HepG2 (cell line): Measurements from ENCODE around the gene AMBRA1. TPM values are rescaled to one million over a fixed set of nuclear protein-coding genes. Genes with fewer than 3 reads are reported as not detected.
A peak's percentile ranks its signal among the peaks of the same experiment; 100 is the strongest.

Experiments
- FOXA3 ChIP-seq: IDR thresholded peaks from 2 replicates; pipeline ENCODE4 v1.6.1; 2016; ENCODE audit warnings: missing genetic modification reagents, missing compliant biosample characterization
- HNRNPK ChIP-seq: fragments of 200-400 bp; formaldehyde crosslinking; IDR thresholded peaks from 2 replicates; pipeline ENCODE4 v1.6.1; 2018; ENCODE audit warnings: low read length, low read depth, moderate library complexity, mild to moderate bottlenecking; ENCODE audit not compliant: poor library complexity, severe bottlenecking
- IKZF4 ChIP-seq: sonication (generic); formaldehyde crosslinking; IDR thresholded peaks from 2 replicates; pipeline ENCODE4 v1.5.1; 2020; ENCODE audit warnings: borderline replicate concordance, mild to moderate bottlenecking, low read depth, missing genetic modification reagents; ENCODE audit errors: not compliant biosample characterization
- MAZ ChIP-seq, 2 experiments: sonication (generic) in 1 of 2; formaldehyde crosslinking in 1 of 2; IDR thresholded peaks; 2 replicates each; pipeline versions ENCODE4 v1.5.0 to v1.6.1; 2012 to 2020; ENCODE audit warnings: low read depth in 2 of 2, mild to moderate bottlenecking in 2 of 2, borderline replicate concordance in 1 of 2, improper control_type of control experiment in 1 of 2, low read length in 1 of 2, missing genetic modification reagents in 1 of 2, moderate library complexity in 1 of 2
- PHF5A ChIP-seq: IDR thresholded peaks from one replicate; pipeline ENCODE4 v1.6.1; 2018; ENCODE audit warnings: low read depth, missing genetic modification reagents; ENCODE audit not compliant: unreplicated experiment
- RBM22 ChIP-seq: fragments of 200-400 bp; formaldehyde crosslinking; optimal IDR thresholded peaks from 2 replicates; pipeline ENCODE3; 2017; ENCODE audit warnings: mild to moderate bottlenecking, low read length, moderate library complexity
- SNAI1 ChIP-seq: sonication (generic); formaldehyde crosslinking; IDR thresholded peaks from 2 replicates; pipeline ENCODE4 v1.5.0; 2020; ENCODE audit warnings: mild to moderate bottlenecking, missing genetic modification reagents, borderline replicate concordance
- STAG1 ChIP-seq: sonication (generic); formaldehyde crosslinking; IDR thresholded peaks from 2 replicates; pipeline ENCODE4 v1.4.0; 2020; ENCODE audit warnings: missing genetic modification reagents
- TBX3 ChIP-seq: fragments of 450-650 bp; IDR thresholded peaks from 2 replicates; pipeline ENCODE4 v1.6.1; 2017; ENCODE audit warnings: antibody characterized with exemption, mild to moderate bottlenecking, inconsistent platforms, borderline replicate concordance
- ZFP36 ChIP-seq: fragments of 150-350 bp; IDR thresholded peaks from 2 replicates; pipeline ENCODE4 v1.6.1; 2018; ENCODE audit warnings: borderline replicate concordance, low read length, low read depth; ENCODE audit not compliant: partially characterized antibody
- ZFYVE20 ChIP-seq: sonication (generic); formaldehyde crosslinking; IDR thresholded peaks from 2 replicates; pipeline ENCODE4 v1.8.0; 2023; ENCODE audit warnings: low read depth, mild to moderate bottlenecking, moderate library complexity, missing genetic modification reagents, borderline replicate concordance
- ZNF501 ChIP-seq: sonication (generic); formaldehyde crosslinking; IDR thresholded peaks from 2 replicates; pipeline ENCODE4 v1.5.1; 2020; ENCODE audit warnings: mild to moderate bottlenecking, moderate library complexity, missing genetic modification reagents
- ZNF547 ChIP-seq: sonication (generic); formaldehyde crosslinking; IDR thresholded peaks from 2 replicates; pipeline ENCODE4 v1.5.1; 2020; ENCODE audit warnings: mild to moderate bottlenecking, missing genetic modification reagents
- ZNF761 ChIP-seq: sonication (generic); formaldehyde crosslinking; conservative IDR thresholded peaks from 2 replicates; pipeline ENCODE4 v1.4.0; 2020; ENCODE audit warnings: mild to moderate bottlenecking, missing genetic modification reagents
- polyA plus RNA-seq, 8 experiments: library from polyadenylated mRNA; depleted of rRNA in 3 of 8; stranded (reverse) in 7 of 8; unstranded in 1 of 8; fragments of >200 nt; fragmentation: Illumina TruSeq in 4 of 8; extraction: Trizol in 4 of 8; gene quantifications; 2 replicates each; pipeline versions ENCODE4 v1.2.1 to v1.2.3, GENCODE V29; 2011 to 2016; ENCODE audit warnings: low read depth in 4 of 8, missing spikeins in 1 of 8, mixed read lengths in 1 of 8; ENCODE audit not compliant: insufficient read depth in 1 of 8
- total RNA-seq, 5 experiments: library from RNA; depleted of rRNA; stranded (reverse); fragments of >200 nt; fragmentation: Illumina TruSeq; extraction: Trizol; gene quantifications; 2 replicates each; pipeline ENCODE4 v1.2.3, GENCODE V29; 2016; ENCODE audit warnings: low read depth in 1 of 5
- TF ChIP-seq, protein P1 (sequence below): sonication (generic); formaldehyde crosslinking; conservative IDR thresholded peaks from 2 replicates; pipeline ENCODE4 v1.8.0; 2022; ENCODE audit warnings: low read depth, missing genetic modification reagents
- TF ChIP-seq, protein P2 (sequence below): sonication (generic); formaldehyde crosslinking; IDR thresholded peaks from 2 replicates; pipeline ENCODE4 v1.4.0; 2020; ENCODE audit warnings: low read depth, mild to moderate bottlenecking, missing genetic modification reagents
- TF ChIP-seq, protein P3 (sequence below): IDR thresholded peaks from 2 replicates; pipeline ENCODE4 v1.6.1; 2016; ENCODE audit warnings: missing compliant biosample characterization, missing genetic modification reagents, borderline replicate concordance
- TF ChIP-seq, protein P4 (sequence below): IDR thresholded peaks from 2 replicates; pipeline ENCODE4 v1.6.1; 2018; ENCODE audit warnings: missing genetic modification reagents, mild to moderate bottlenecking, missing compliant biosample characterization
- TF ChIP-seq, protein P5 (sequence below): sonication (generic); formaldehyde crosslinking; IDR thresholded peaks from 2 replicates; pipeline ENCODE4 v1.4.0; 2020; ENCODE audit warnings: mild to moderate bottlenecking, missing genetic modification reagents
- TF ChIP-seq, protein P6 (sequence below), 2 experiments: sonication (generic) in 1 of 2; formaldehyde crosslinking in 1 of 2; IDR thresholded peaks; 2 replicates each; pipeline versions ENCODE4 v1.4.0 to v1.6.1; 2018 to 2020; ENCODE audit warnings: missing genetic modification reagents in 2 of 2, borderline replicate concordance in 1 of 2, low read depth in 1 of 2, mild to moderate bottlenecking in 1 of 2, missing biosample characterization in 1 of 2

Gene AMBRA1
- total and polyA plus RNA-seq, 2 of the 13 experiments (the other 11 are each of a cell fraction or from before 2014, with no cell fraction given), result 15.7 to 26.0 TPM

DNA sequence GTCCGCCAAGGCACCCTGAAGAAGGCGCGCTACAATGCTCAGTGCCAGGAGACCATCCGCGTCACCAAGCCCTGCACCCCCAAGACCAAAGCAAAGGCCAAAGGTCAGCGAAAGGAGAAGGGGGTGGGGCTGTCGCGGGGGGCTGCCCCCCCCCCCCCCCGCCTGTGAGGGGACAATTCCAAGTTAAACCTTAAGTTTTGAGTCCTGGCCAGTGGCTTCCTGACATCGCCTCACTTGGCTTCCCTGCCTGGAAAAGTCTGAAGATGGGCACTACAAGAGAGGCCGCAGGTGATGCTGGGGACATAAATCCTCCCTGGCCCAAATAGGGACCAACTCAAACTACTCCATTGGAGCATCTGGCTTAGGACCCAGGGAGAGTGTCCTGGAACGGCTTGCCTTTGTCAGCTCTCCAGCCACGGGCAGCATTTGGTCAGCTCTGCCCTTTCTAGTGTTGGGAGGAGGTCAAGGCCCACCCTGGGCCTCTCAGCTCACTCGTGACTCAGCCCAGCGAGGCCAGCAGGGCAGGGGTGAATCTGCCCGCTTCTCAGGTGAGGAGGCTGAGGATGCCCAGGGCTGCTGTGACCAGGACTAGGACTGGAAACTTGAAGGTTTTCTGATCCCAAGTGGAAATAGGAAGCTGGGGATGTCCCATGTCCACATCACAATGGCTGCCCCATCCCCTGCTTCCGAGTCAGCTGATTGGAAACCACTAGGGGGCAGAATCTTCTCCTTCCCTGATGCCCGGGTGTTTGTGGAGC is 211.0 kb downstream of the AMBRA1 start (continued):
- TF ChIP-seq, protein P1, sequence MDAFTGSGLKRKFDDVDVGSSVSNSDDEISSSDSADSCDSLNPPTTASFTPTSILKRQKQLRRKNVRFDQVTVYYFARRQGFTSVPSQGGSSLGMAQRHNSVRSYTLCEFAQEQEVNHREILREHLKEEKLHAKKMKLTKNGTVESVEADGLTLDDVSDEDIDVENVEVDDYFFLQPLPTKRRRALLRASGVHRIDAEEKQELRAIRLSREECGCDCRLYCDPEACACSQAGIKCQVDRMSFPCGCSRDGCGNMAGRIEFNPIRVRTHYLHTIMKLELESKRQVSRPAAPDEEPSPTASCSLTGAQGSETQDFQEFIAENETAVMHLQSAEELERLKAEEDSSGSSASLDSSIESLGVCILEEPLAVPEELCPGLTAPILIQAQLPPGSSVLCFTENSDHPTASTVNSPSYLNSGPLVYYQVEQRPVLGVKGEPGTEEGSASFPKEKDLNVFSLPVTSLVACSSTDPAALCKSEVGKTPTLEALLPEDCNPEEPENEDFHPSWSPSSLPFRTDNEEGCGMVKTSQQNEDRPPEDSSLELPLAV (CRISPR knock-in tag), result no peak
- TF ChIP-seq, protein P2, sequence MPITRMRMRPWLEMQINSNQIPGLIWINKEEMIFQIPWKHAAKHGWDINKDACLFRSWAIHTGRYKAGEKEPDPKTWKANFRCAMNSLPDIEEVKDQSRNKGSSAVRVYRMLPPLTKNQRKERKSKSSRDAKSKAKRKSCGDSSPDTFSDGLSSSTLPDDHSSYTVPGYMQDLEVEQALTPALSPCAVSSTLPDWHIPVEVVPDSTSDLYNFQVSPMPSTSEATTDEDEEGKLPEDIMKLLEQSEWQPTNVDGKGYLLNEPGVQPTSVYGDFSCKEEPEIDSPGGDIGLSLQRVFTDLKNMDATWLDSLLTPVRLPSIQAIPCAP (CRISPR knock-in tag), result no peak
- TF ChIP-seq IKZF4 (CRISPR knock-in tag) (no peak), HNRNPK (no peak), ZNF547 (no peak), FOXA3 (CRISPR knock-in tag) (0 out of 2 replicates have a peak, but pooled peaks have one; percentile 16), RBM22 (no peak), PHF5A (CRISPR knock-in tag) (no peak), ZFYVE20 (no peak), TBX3 (no peak), ZNF761 (no peak), MAZ (IDR thresholded peaks at IDR 0.05; ENCODE audit: borderline replicate concordance, low read depth, low read length) (no peak), MAZ (CRISPR knock-in tag; IDR thresholded peaks at IDR 0.05; ENCODE audit: low read depth) (peak; percentile 17; the same call in 1 of the 2 replicates), ZFP36 (no peak), ZNF501 (CRISPR knock-in tag) (no peak), SNAI1 (CRISPR knock-in tag) (no peak), STAG1 (CRISPR knock-in tag) (peak; percentile 30)
- TF ChIP-seq, protein P3, sequence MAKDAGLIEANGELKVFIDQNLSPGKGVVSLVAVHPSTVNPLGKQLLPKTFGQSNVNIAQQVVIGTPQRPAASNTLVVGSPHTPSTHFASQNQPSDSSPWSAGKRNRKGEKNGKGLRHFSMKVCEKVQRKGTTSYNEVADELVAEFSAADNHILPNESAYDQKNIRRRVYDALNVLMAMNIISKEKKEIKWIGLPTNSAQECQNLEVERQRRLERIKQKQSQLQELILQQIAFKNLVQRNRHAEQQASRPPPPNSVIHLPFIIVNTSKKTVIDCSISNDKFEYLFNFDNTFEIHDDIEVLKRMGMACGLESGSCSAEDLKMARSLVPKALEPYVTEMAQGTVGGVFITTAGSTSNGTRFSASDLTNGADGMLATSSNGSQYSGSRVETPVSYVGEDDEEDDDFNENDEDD (CRISPR knock-in tag), result no peak
- TF ChIP-seq, protein P4, sequence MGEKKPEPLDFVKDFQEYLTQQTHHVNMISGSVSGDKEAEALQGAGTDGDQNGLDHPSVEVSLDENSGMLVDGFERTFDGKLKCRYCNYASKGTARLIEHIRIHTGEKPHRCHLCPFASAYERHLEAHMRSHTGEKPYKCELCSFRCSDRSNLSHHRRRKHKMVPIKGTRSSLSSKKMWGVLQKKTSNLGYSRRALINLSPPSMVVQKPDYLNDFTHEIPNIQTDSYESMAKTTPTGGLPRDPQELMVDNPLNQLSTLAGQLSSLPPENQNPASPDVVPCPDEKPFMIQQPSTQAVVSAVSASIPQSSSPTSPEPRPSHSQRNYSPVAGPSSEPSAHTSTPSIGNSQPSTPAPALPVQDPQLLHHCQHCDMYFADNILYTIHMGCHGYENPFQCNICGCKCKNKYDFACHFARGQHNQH (CRISPR knock-in tag), result no peak; the same call in 1 of the 2 replicates
- TF ChIP-seq, protein P5, sequence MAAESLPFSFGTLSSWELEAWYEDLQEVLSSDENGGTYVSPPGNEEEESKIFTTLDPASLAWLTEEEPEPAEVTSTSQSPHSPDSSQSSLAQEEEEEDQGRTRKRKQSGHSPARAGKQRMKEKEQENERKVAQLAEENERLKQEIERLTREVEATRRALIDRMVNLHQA (CRISPR knock-in tag), result no peak
- TF ChIP-seq, protein P6, sequence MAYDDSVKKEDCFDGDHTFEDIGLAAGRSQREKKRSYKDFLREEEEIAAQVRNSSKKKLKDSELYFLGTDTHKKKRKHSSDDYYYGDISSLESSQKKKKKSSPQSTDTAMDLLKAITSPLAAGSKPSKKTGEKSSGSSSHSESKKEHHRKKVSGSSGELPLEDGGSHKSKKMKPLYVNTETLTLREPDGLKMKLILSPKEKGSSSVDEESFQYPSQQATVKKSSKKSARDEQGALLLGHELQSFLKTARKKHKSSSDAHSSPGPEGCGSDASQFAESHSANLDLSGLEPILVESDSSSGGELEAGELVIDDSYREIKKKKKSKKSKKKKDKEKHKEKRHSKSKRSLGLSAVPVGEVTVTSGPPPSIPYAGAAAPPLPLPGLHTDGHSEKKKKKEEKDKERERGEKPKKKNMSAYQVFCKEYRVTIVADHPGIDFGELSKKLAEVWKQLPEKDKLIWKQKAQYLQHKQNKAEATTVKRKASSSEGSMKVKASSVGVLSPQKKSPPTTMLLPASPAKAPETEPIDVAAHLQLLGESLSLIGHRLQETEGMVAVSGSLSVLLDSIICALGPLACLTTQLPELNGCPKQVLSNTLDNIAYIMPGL (CRISPR knock-in tag; IDR thresholded peaks at IDR 0.05; ENCODE audit: borderline replicate concordance in 1 of 2, low read depth in 1 of 2), result peak; percentile 31 to 32; a peak in 2 of 4 replicates
